NCI-H748 (cell line): ENCODE results near the gene CD200R1L.

Source experiments
- DNase-seq: peaks from one replicate; lab custom pipeline; 2025; ENCODE audit not compliant: unreplicated experiment; lab: John Stamatoyannopoulos, UW

Gene CD200R1L

GRCh38 chr3:112769286-112769978 lies 77.2 kb downstream of the CD200R1L start:
- DNase-seq, result no peak

- no peak for DNase-seq
Measured at GRCh38 chr3:112767777-112768176, 78.9 kb downstream of the CD200R1L start.

- DNase-seq, result no peak
Measured at GRCh38 chr3:112767177-112767576, 79.5 kb downstream of the CD200R1L start.
